H9 (cell line): ENCODE results near the gene PPFIBP2. TPM values are rescaled to one million over a fixed set of nuclear protein-coding genes. Genes with fewer than 3 reads are reported as not detected.

Experiments
- DNase-seq: peaks from one replicate; pipeline ENCODE4 v3.0.0-alpha.2; 2017
- H2AFZ ChIP-seq: one replicate; pipeline ENCODE4 v1.6.1; 2013; ENCODE audit warnings: mild to moderate bottlenecking, low read length, control low read depth, moderate library complexity
- H2AK5ac ChIP-seq: 2 replicates; pipeline ENCODE4 v1.6.1; 2013; ENCODE audit warnings: low read length, control low read depth, mixed read lengths; ENCODE audit not compliant: insufficient read length
- H2BK120ac ChIP-seq: one replicate; pipeline ENCODE4 v1.6.1; 2013; ENCODE audit warnings: low read depth, mild to moderate bottlenecking, low read length, control low read depth, inconsistent platforms; ENCODE audit not compliant: poor library complexity, severe bottlenecking
- H2BK12ac ChIP-seq: 2 replicates; pipeline ENCODE4 v1.6.1; 2013; ENCODE audit warnings: low read length, control low read depth, mixed read lengths, low read depth; ENCODE audit not compliant: insufficient read length
- H2BK15ac ChIP-seq: 2 replicates; pipeline ENCODE4 v1.6.1; 2013; ENCODE audit warnings: low read depth, low read length, control low read depth
- H2BK20ac ChIP-seq: one replicate; pipeline ENCODE4 v1.6.1; 2013; ENCODE audit warnings: low read depth, mild to moderate bottlenecking, low read length, control low read depth, inconsistent platforms; ENCODE audit not compliant: poor library complexity, severe bottlenecking
- H2BK5ac ChIP-seq: 2 replicates; pipeline ENCODE4 v1.6.1; 2013; ENCODE audit warnings: low read length, control low read depth, mixed read lengths; ENCODE audit not compliant: insufficient read length
- H3K14ac ChIP-seq: 2 replicates; pipeline ENCODE4 v1.6.1; 2013; ENCODE audit warnings: low read length, control low read depth; ENCODE audit not compliant: insufficient read depth
- H3K18ac ChIP-seq: 2 replicates; pipeline ENCODE4 v1.6.1; 2013; ENCODE audit warnings: low read depth, mild to moderate bottlenecking, mixed read lengths, low read length, control low read depth; ENCODE audit not compliant: insufficient read length
- H3K23ac ChIP-seq: 2 replicates; pipeline ENCODE4 v1.6.1; 2013; ENCODE audit warnings: low read length, control low read depth, mixed read lengths, low read depth; ENCODE audit not compliant: insufficient read length
- H3K23me2 ChIP-seq: 2 replicates; pipeline ENCODE4 v1.6.1; 2013; ENCODE audit warnings: low read depth, mild to moderate bottlenecking, mixed read lengths, low read length, control low read depth; ENCODE audit not compliant: insufficient read length, poor library complexity, severe bottlenecking
- H3K27ac ChIP-seq: 2 replicates; pipeline ENCODE4 v1.5.1; 2013; ENCODE audit warnings: low read length, control low read depth, mixed read lengths, low read depth; ENCODE audit not compliant: insufficient read length
- H3K27me3 ChIP-seq: 2 replicates; pipeline ENCODE4 v1.6.1; 2013; ENCODE audit warnings: low read length, control low read depth, inconsistent platforms; ENCODE audit not compliant: insufficient read depth
- H3K4ac ChIP-seq: 2 replicates; pipeline ENCODE4 v1.6.1; 2013; ENCODE audit warnings: low read depth, mild to moderate bottlenecking, control low read depth, inconsistent platforms, low read length, moderate library complexity
- H3K4me1 ChIP-seq: 2 replicates; pipeline ENCODE4 v1.6.1; 2013; ENCODE audit warnings: low read length, control low read depth, inconsistent platforms; ENCODE audit not compliant: insufficient read depth
- H3K4me2 ChIP-seq: 2 replicates; pipeline ENCODE4 v1.6.1; 2013; ENCODE audit warnings: low read length, control low read depth, mixed read lengths; ENCODE audit not compliant: insufficient read length, insufficient read depth
- H3K56ac ChIP-seq: 2 replicates; pipeline ENCODE4 v1.6.1; 2013; ENCODE audit warnings: low read depth, mild to moderate bottlenecking, mixed read lengths, low read length, control low read depth; ENCODE audit not compliant: insufficient read length
- H3K79me1 ChIP-seq: 2 replicates; pipeline ENCODE4 v1.6.1; 2013; ENCODE audit warnings: low read depth, mild to moderate bottlenecking, moderate library complexity, low read length, control low read depth, inconsistent platforms; ENCODE audit not compliant: insufficient read depth, poor library complexity, severe bottlenecking
- H3K79me2 ChIP-seq: 2 replicates; pipeline ENCODE4 v1.6.1; 2013; ENCODE audit warnings: low read length, control low read depth, inconsistent platforms; ENCODE audit not compliant: insufficient read depth
- H3K9ac ChIP-seq: 2 replicates; pipeline ENCODE4 v1.6.1; 2013; ENCODE audit warnings: low read length, control low read depth, mixed read lengths; ENCODE audit not compliant: insufficient read length; ENCODE audit errors: extremely low read depth
- H3K9me3 ChIP-seq: one replicate; pipeline ENCODE4 v1.6.1; 2013; ENCODE audit warnings: low read depth, low read length, inconsistent platforms; ENCODE audit not compliant: control insufficient read depth
- H3T11ph ChIP-seq: one replicate; pipeline ENCODE4 v1.6.1; 2013; ENCODE audit warnings: mild to moderate bottlenecking, low read length, control low read depth, inconsistent platforms
- H4K20me1 ChIP-seq: one replicate; pipeline ENCODE4 v1.6.1; 2013; ENCODE audit not compliant: control insufficient read depth, insufficient read length, insufficient read depth
- H4K5ac ChIP-seq: 2 replicates; pipeline ENCODE4 v1.6.1; 2013; ENCODE audit warnings: low read depth, mild to moderate bottlenecking, mixed read lengths, low read length, control low read depth; ENCODE audit not compliant: insufficient read length
- H4K8ac ChIP-seq: replicated peaks from 2 replicates; pipeline ENCODE4 v1.6.1; 2013; ENCODE audit warnings: low read length, control low read depth, mixed read lengths, low read depth; ENCODE audit not compliant: insufficient read length
- H4K91ac ChIP-seq: 2 replicates; pipeline ENCODE4 v1.6.1; 2013; ENCODE audit warnings: low read depth, mild to moderate bottlenecking, moderate library complexity, mixed read lengths, low read length, control low read depth; ENCODE audit not compliant: insufficient read length
- H3K27ac Mint-ChIP-seq, 3 experiments: 2 replicates in 2 of 3; 3 replicates in 1 of 3; pipeline ENCODE4 v1.8.0; 2020 to 2021; ENCODE audit warnings: mixed read lengths in 3 of 3, mild to moderate bottlenecking in 1 of 3, moderate library complexity in 1 of 3
- H3K27me3 Mint-ChIP-seq: 2 replicates; pipeline ENCODE4 v1.8.0; 2021; ENCODE audit warnings: low read depth, mild to moderate bottlenecking, moderate library complexity, mixed read lengths
- H3K36me3 Mint-ChIP-seq, 3 experiments: 2 replicates in 2 of 3; 3 replicates in 1 of 3; pipeline ENCODE4 v1.8.0; 2020 to 2021; ENCODE audit warnings: low read depth in 3 of 3, mixed read lengths in 3 of 3; ENCODE audit not compliant: insufficient read depth in 1 of 3
- H3K4me1 Mint-ChIP-seq, 2 experiments: 2 replicates each; pipeline ENCODE4 v1.8.0; 2020; ENCODE audit warnings: mixed read lengths in 2 of 2
- H3K4me3 Mint-ChIP-seq, 2 experiments: 2 replicates in 1 of 2; 3 replicates in 1 of 2; pipeline ENCODE4 v1.8.0; 2020 to 2021; ENCODE audit warnings: mild to moderate bottlenecking in 2 of 2, mixed read lengths in 2 of 2, moderate library complexity in 1 of 2
- H3K9me3 Mint-ChIP-seq, 2 experiments: 2 replicates in 1 of 2; 3 replicates in 1 of 2; pipeline ENCODE4 v1.8.0; 2020; ENCODE audit warnings: mild to moderate bottlenecking in 2 of 2, mixed read lengths in 2 of 2, moderate library complexity in 1 of 2
- WGBS: extraction: QIAGEN DNeasy Blood & Tissue Kit; methylation state at CpG from one replicate; pipeline ENCODE4 v1.1.7; 2013; ENCODE audit warnings: missing lambda C conversion rate, low lambda C conversion rate, mixed read lengths; ENCODE audit not compliant: insufficient read length; ENCODE audit errors: extremely low coverage; 5-methylcytosine and 5-hydroxymethylcytosine counted together
- total RNA-seq: library from RNA; stranded (reverse); gene quantifications from 2 replicates; pipeline ENCODE4 v1.2.1, GENCODE V29; 2021
- TF ChIP-seq, protein P1 (sequence below): fragments of 200-600 bp; sonication (generic); conservative IDR thresholded peaks from 3 replicates; pipeline ENCODE4 v1.8.0; 2021; ENCODE audit warnings: antibody characterized with exemption, mild to moderate bottlenecking

Gene PPFIBP2
- total RNA-seq, 1 experiment from 2014 or later = 8.3 TPM

DNA sequence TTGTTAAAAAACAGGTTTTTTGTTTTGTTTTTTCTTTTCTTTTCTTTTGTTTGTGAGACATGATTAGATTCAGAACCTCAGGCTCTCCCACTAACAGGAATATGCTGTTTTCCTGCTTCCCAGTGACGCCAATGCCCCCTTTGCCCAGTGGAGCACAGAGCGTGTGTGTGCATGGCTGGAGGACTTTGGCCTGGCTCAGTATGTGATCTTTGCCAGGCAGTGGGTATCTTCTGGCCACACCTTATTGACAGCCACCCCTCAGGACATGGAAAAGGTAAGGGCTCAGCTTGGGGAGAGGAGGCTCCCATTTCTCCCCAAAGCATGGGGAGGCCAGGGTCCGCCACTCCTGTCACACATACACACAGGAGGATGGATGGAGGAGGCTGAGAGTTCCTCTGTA is 134.5 kb downstream of the PPFIBP2 start:
- Histone ChIP-seq H2BK12ac (no peak overlapping the region), H4K91ac (no peak overlapping the region), H2AK5ac (no peak overlapping the region), H3K79me2 (no peaks in the 10 kb centered on the region), H2BK15ac (no peak overlapping the region), H4K8ac (no peak overlapping the region), H3K4me2 (no peak overlapping the region), H3K27ac (no peak overlapping the region), H3K4me1 (no peaks in the 10 kb centered on the region), H4K20me1 (no peaks in the 10 kb centered on the region), H3K23ac (no peak overlapping the region), H3K18ac (no peak overlapping the region), H4K5ac (no peak overlapping the region), H3K9me3 (no peaks in the 10 kb centered on the region), H3K27me3 (no peaks in the 10 kb centered on the region), H3K23me2 (no peaks in the 10 kb centered on the region), H3K79me1 (no peaks in the 10 kb centered on the region), H3K9ac (no peak overlapping the region), H2BK5ac (no peak overlapping the region), H2AFZ (no peak overlapping the region), H3K56ac (no peak overlapping the region), H3K4ac (no peak overlapping the region), H3T11ph (no peak overlapping the region), H2BK20ac (no peak overlapping the region), H3K14ac (no peak overlapping the region), H2BK120ac (no peak overlapping the region)
- H3K4me1 Mint-ChIP-seq = 0 out of 4 replicates have a peak, but pooled peaks cover 0 to 8% of the 10 kb centered on the region in 2 experiments
- peaks cover 5 to 58% (median 20%) of the 10 kb centered on the region in 3 experiments for H3K36me3 Mint-ChIP-seq
- TF ChIP-seq, protein P1, sequence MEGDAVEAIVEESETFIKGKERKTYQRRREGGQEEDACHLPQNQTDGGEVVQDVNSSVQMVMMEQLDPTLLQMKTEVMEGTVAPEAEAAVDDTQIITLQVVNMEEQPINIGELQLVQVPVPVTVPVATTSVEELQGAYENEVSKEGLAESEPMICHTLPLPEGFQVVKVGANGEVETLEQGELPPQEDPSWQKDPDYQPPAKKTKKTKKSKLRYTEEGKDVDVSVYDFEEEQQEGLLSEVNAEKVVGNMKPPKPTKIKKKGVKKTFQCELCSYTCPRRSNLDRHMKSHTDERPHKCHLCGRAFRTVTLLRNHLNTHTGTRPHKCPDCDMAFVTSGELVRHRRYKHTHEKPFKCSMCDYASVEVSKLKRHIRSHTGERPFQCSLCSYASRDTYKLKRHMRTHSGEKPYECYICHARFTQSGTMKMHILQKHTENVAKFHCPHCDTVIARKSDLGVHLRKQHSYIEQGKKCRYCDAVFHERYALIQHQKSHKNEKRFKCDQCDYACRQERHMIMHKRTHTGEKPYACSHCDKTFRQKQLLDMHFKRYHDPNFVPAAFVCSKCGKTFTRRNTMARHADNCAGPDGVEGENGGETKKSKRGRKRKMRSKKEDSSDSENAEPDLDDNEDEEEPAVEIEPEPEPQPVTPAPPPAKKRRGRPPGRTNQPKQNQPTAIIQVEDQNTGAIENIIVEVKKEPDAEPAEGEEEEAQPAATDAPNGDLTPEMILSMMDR = no peak
- H3K27ac Mint-ChIP-seq = peak overlapping the region in 2 of 3 experiments; percentile 38 to 41; a peak in 2 of 7 replicates
- no peaks in the 10 kb centered on the region for H3K9me3 Mint-ChIP-seq
- no peak for DNase-seq
- H3K27me3 Mint-ChIP-seq = no peaks in the 10 kb centered on the region
- WGBS = no CpG with 5 or more reads among the region's 3 CpGs
- H3K4me3 Mint-ChIP-seq = no peak overlapping the region; a peak in 1 of 5 replicates
